H1 (cell line): ENCODE measurements around the gene LAMTOR4. TPM values are rescaled to one million over a fixed set of nuclear protein-coding genes. Genes with fewer than 3 reads are reported as not detected.
"Not testable (repeated sequence)": the region's sequence is repeated elsewhere in the genome, so short reads cannot be mapped to it uniquely, and the experiment has no call there.

Source experiments
- CTCF ChIA-PET: fragments of 300-600 bp; sonication (Branson Sonifier 250); formaldehyde crosslinking; loops from one replicate; lab custom pipeline; 2021; ENCODE audit not compliant: partially characterized antibody; lab: Charles Lee
- POLR2A ChIA-PET: fragments of 300-600 bp; sonication (Branson Sonifier 250); formaldehyde crosslinking; loops from one replicate; lab custom pipeline; 2021; ENCODE audit warnings: inconsistent platforms; ENCODE audit not compliant: partially characterized antibody; lab: Charles Lee
- DNase-seq, 2 experiments: peaks; one replicate each; pipeline versions ENCODE4 v3.0.0 to v3.0.0-alpha.2; 2010 to 2022; ENCODE audit warnings: low spot score in 2 of 2, low read depth in 1 of 2, mixed read lengths in 1 of 2
- FAIRE-seq: peaks from 2 replicates; lab custom pipeline; 2011; peaks lifted over from hg19 to GRCh38; lab: Jason Lieb, UNC
- H2AFZ ChIP-seq: 2 replicates; pipeline ENCODE4 v1.8.1; 2012; ENCODE audit warnings: low read length, inconsistent platforms
- H2AK5ac ChIP-seq: 2 replicates; pipeline ENCODE4 v1.6.1; 2013; ENCODE audit warnings: low read depth, low read length
- H2BK120ac ChIP-seq: replicated peaks from 2 replicates; pipeline ENCODE3; 2013; ENCODE audit warnings: low read depth, low read length, inconsistent platforms
- H2BK12ac ChIP-seq: 2 replicates; pipeline ENCODE4 v1.6.1; 2013; ENCODE audit warnings: low read depth, low read length
- H2BK15ac ChIP-seq: 2 replicates; pipeline ENCODE4 v1.6.1; 2013; ENCODE audit warnings: low read length
- H2BK20ac ChIP-seq: 2 replicates; pipeline ENCODE4 v1.6.1; 2013; ENCODE audit warnings: low read length
- H2BK5ac ChIP-seq: 2 replicates; pipeline ENCODE4 v1.6.1; 2013; ENCODE audit warnings: low read depth, low read length
- H3K14ac ChIP-seq: 2 replicates; pipeline ENCODE4 v1.6.1; 2013; ENCODE audit warnings: inconsistent platforms; ENCODE audit not compliant: insufficient read length
- H3K18ac ChIP-seq: 2 replicates; pipeline ENCODE4 v1.6.1; 2013; ENCODE audit warnings: low read length; ENCODE audit errors: extremely low read depth
- H3K23ac ChIP-seq: 2 replicates; pipeline ENCODE4 v1.6.1; 2013; ENCODE audit warnings: inconsistent platforms; ENCODE audit not compliant: insufficient read length
- H3K23me2 ChIP-seq: 2 replicates; pipeline ENCODE4 v1.6.1; 2013; ENCODE audit warnings: low read depth, low read length
- H3K27ac ChIP-seq: 2 replicates; pipeline ENCODE4 v1.6.1; 2011; ENCODE audit warnings: low read depth, low read length, inconsistent platforms
- H3K27me3 ChIP-seq, 4 experiments: replicated peaks in 1 of 4; 1 replicate in 1 of 4; 2 replicates in 3 of 4; pipeline versions ENCODE4 v1.6.1 to v1.8.1; 2011 to 2013; ENCODE audit warnings: low read length in 3 of 4, mild to moderate bottlenecking in 3 of 4, inconsistent platforms in 2 of 4, mixed read lengths in 2 of 4, moderate library complexity in 1 of 4; ENCODE audit not compliant: control insufficient read depth in 3 of 4, insufficient read depth in 3 of 4; ENCODE audit errors: extremely low read depth in 1 of 4
- H3K36me3 ChIP-seq, 4 experiments: 2 replicates each; pipeline versions ENCODE4 v1.6.1 to v1.8.1; 2011 to 2013; ENCODE audit warnings: mild to moderate bottlenecking in 4 of 4, low read length in 3 of 4, moderate library complexity in 2 of 4, control low read depth in 1 of 4, inconsistent platforms in 1 of 4; ENCODE audit not compliant: insufficient read depth in 4 of 4, control insufficient read depth in 2 of 4
- H3K4ac ChIP-seq: replicated peaks from 2 replicates; pipeline ENCODE3; 2013; ENCODE audit warnings: low read length, low read depth, mixed read lengths, inconsistent platforms; ENCODE audit not compliant: insufficient read length
- H3K4me1 ChIP-seq, 4 experiments: replicated peaks in 1 of 4; 1 replicate in 1 of 4; 2 replicates in 3 of 4; pipeline versions ENCODE4 v1.6.1 to v1.8.1; 2011 to 2013; ENCODE audit warnings: low read length in 3 of 4, inconsistent platforms in 2 of 4, mixed read lengths in 1 of 4; ENCODE audit not compliant: insufficient read depth in 4 of 4, control insufficient read depth in 3 of 4
- H3K4me2 ChIP-seq, 2 experiments: 2 replicates each; pipeline versions ENCODE4 v1.6.1 to v1.8.1; 2011 to 2013; ENCODE audit warnings: low read depth in 2 of 2, low read length in 2 of 2, control low read depth in 1 of 2, inconsistent platforms in 1 of 2, mild to moderate bottlenecking in 1 of 2; ENCODE audit not compliant: insufficient read depth in 1 of 2
- H3K4me3 ChIP-seq, 4 experiments: fragments of 200-600, 300-600 bp in 1 of 4; sonication (generic), shearing (Covaris generic), sonication (Bioruptor Twin) in 1 of 4; 2 replicates each; pipeline versions ENCODE4 v1.5.1 to v1.8.1; 2011 to 2016; ENCODE audit warnings: low read length in 4 of 4, low read depth in 3 of 4, control low read depth in 2 of 4, inconsistent platforms in 2 of 4, mild to moderate bottlenecking in 2 of 4, mixed read lengths in 1 of 4, moderate library complexity in 1 of 4; ENCODE audit not compliant: insufficient read depth in 2 of 4; ENCODE audit errors: extremely low read depth in 1 of 4
- H3K56ac ChIP-seq: replicated peaks from 2 replicates; pipeline ENCODE3; 2013; ENCODE audit warnings: low read depth, mild to moderate bottlenecking, mixed read lengths, low read length, inconsistent platforms; ENCODE audit not compliant: insufficient read length
- H3K79me1 ChIP-seq: 2 replicates; pipeline ENCODE4 v1.6.1; 2013; ENCODE audit warnings: low read depth, low read length, control low read depth
- H3K79me2 ChIP-seq, 2 experiments: 2 replicates each; pipeline versions ENCODE4 v1.6.1 to v1.8.1; 2012 to 2013; ENCODE audit warnings: low read length in 2 of 2, mild to moderate bottlenecking in 2 of 2, inconsistent platforms in 1 of 2; ENCODE audit not compliant: insufficient read depth in 2 of 2, control insufficient read depth in 1 of 2
- H3K9ac ChIP-seq, 4 experiments: replicated peaks in 1 of 4; 1 replicate in 1 of 4; 2 replicates in 3 of 4; pipeline versions ENCODE4 v1.6.1 to v1.8.1; 2011 to 2013; ENCODE audit warnings: low read depth in 3 of 4, low read length in 3 of 4, control low read depth in 2 of 4, mild to moderate bottlenecking in 2 of 4, moderate library complexity in 2 of 4, inconsistent platforms in 1 of 4; ENCODE audit errors: extremely low read depth in 1 of 4
- H3K9me3 ChIP-seq, 2 experiments: 2 replicates each; pipeline versions ENCODE4 v1.6.1 to v1.8.1; 2012 to 2013; ENCODE audit warnings: mild to moderate bottlenecking in 2 of 2, moderate library complexity in 2 of 2, control low read depth in 1 of 2, inconsistent platforms in 1 of 2, low read depth in 1 of 2, low read length in 1 of 2, mixed read lengths in 1 of 2; ENCODE audit not compliant: insufficient read depth in 2 of 2
- H4K20me1 ChIP-seq, 2 experiments: replicated peaks in 1 of 2; 2 replicates each; pipeline versions ENCODE3 to v1.8.1; 2011 to 2013; ENCODE audit warnings: inconsistent platforms in 2 of 2, low read length in 2 of 2, mild to moderate bottlenecking in 1 of 2; ENCODE audit not compliant: insufficient read depth in 2 of 2, control insufficient read depth in 1 of 2
- H4K5ac ChIP-seq: 2 replicates; pipeline ENCODE4 v1.6.1; 2013; ENCODE audit warnings: low read length, low read depth, mixed read lengths, inconsistent platforms; ENCODE audit not compliant: insufficient read length
- H4K8ac ChIP-seq: 2 replicates; pipeline ENCODE4 v1.8.0; 2013; ENCODE audit warnings: mild to moderate bottlenecking, moderate library complexity, low read length, inconsistent platforms; ENCODE audit not compliant: insufficient read depth; ENCODE audit errors: extremely low read depth
- H4K91ac ChIP-seq: replicated peaks from 2 replicates; pipeline ENCODE3; 2013; ENCODE audit warnings: low read length, mixed read lengths, inconsistent platforms; ENCODE audit not compliant: insufficient read length
- WGBS, 2 experiments: shearing (Covaris generic) in 1 of 2; methylation state at CpG; one replicate each; pipeline versions ENCODE4 v1.1.6 to v1.1.7; 2013 to 2015; ENCODE audit warnings: low lambda C conversion rate in 2 of 2, mixed read lengths in 2 of 2, inconsistent platforms in 1 of 2, low coverage in 1 of 2, missing lambda C conversion rate in 1 of 2; ENCODE audit not compliant: insufficient replicate concordance in 2 of 2, insufficient coverage in 1 of 2, insufficient read length in 1 of 2; ENCODE audit errors: extremely low coverage in 1 of 2, missing lambda C conversion rate in 1 of 2; 5-methylcytosine and 5-hydroxymethylcytosine counted together
- polyA plus RNA-seq, 7 experiments: library from polyadenylated mRNA; depleted of rRNA in 3 of 7; stranded (reverse) in 5 of 7; unstranded in 2 of 7; fragments of >200 nt in 5 of 7; fragments of 200-250 nt in 2 of 7; gene quantifications; 1 replicate in 5 of 7; 2 replicates in 1 of 7; 4 replicates in 1 of 7; pipeline versions ENCODE4 v1.2.1 to v1.2.3, GENCODE V29; 2011 to 2013; ENCODE audit warnings: missing spikeins in 2 of 7, mixed read lengths in 2 of 7
- total RNA-seq: library from RNA; stranded (reverse); fragmentation: NEBNext Ultra II Directional; extraction: Animal tissue kit (Norgen Biotek cat#: 25700); gene quantifications from 2 replicates; pipeline ENCODE4 v1.2.1, GENCODE V29; 2021

Gene LAMTOR4
- total and polyA plus RNA-seq, 2 of the 8 experiments (the other 6 are each of a cell fraction or from before 2014, with no cell fraction given): 153 to 622 TPM

GRCh38 chr7:100192281-100192862, 43.7 kb downstream of the LAMTOR4 start:
- H2BK5ac ChIP-seq, H2BK15ac ChIP-seq, H3K4me1 ChIP-seq, H3K27ac ChIP-seq, H2BK120ac ChIP-seq, H3K27me3 ChIP-seq, H3K18ac ChIP-seq, H3K79me1 ChIP-seq, POLR2A ChIA-PET, H4K5ac ChIP-seq, H3K79me2 ChIP-seq, H2BK20ac ChIP-seq, H3K14ac ChIP-seq, H4K91ac ChIP-seq, DNase-seq, H4K20me1 ChIP-seq, H3K23ac ChIP-seq, H4K8ac ChIP-seq, H2AFZ ChIP-seq, H3K4me2 ChIP-seq, H3K56ac ChIP-seq, H3K4ac ChIP-seq, H2BK12ac ChIP-seq, H3K4me3 ChIP-seq, H2AK5ac ChIP-seq, FAIRE-seq, H3K23me2 ChIP-seq, H3K9ac ChIP-seq, H3K36me3 ChIP-seq, H3K9me3 ChIP-seq: not testable (repeated sequence)
- WGBS, 2 experiments: 91% methylated on average over 6 of the region's 6 CpGs; no CpG with 5 or more reads in 1 of the 2 experiments
- CTCF ChIA-PET: interaction anchor here (1.2 to 3.2 kb wide), 3 partner anchors 10 to 140 kb away, joined by 3 to 17 read pairs (median 5); no protein-coding TSS in a partner anchor
